Fibroblast of villous mesenchyme (primary cell): ENCODE results near the gene C16orf86. TPM values are rescaled to one million over a fixed set of nuclear protein-coding genes. Genes with fewer than 3 reads are reported as not detected.

Experiments used
- DNase-seq: peaks from one replicate; pipeline ENCODE4 v3.0.0-alpha.2; 2010; ENCODE audit warnings: low read depth
- H3K4me3 ChIP-seq: 2 replicates; pipeline ENCODE4 v1.5.1; 2011; ENCODE audit warnings: low read depth, mild to moderate bottlenecking, low read length
- CTCF ChIP-seq: IDR thresholded peaks from 2 replicates; pipeline ENCODE4 v1.5.1; 2012; ENCODE audit warnings: low read depth, mild to moderate bottlenecking, low read length; ENCODE audit not compliant: insufficient read depth
- total RNA-seq: library from RNA; depleted of rRNA; stranded (reverse); fragments of >200 nt; gene quantifications from 2 replicates; pipeline ENCODE4 v1.2.3, GENCODE V29; 2012

The C16orf86 gene
- total RNA-seq, 1 donor = 1.3 TPM

DNA sequence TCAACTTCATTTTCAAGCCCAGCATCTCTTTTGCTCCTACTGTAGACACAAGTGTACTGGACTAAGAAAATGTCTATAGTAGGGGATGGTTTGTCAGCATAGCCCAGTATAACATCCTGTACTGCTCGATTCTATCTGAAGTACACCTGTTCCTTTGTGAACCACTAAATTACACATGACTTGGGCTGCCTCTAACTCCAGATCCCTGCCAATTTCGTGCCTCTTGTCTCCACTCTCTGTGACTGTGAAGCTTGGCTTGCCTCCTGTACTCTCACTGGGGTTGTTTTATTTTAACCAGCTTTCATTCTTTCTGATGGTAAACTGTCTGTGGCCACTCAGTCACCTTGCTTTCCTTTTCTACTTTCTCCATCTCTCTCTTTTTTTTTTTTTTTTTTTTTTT lies 28.0 kb downstream of the C16orf86 start:
- no peak overlapping the region for H3K4me3 ChIP-seq
- DNase-seq = no peak
- no peak for TF ChIP-seq CTCF

- no peak for TF ChIP-seq CTCF
- no peak overlapping the region for H3K4me3 ChIP-seq
- DNase-seq = no peak
Observed at GRCh38 chr16:67697422-67698185, 31.0 kb downstream of the C16orf86 start.

DNA sequence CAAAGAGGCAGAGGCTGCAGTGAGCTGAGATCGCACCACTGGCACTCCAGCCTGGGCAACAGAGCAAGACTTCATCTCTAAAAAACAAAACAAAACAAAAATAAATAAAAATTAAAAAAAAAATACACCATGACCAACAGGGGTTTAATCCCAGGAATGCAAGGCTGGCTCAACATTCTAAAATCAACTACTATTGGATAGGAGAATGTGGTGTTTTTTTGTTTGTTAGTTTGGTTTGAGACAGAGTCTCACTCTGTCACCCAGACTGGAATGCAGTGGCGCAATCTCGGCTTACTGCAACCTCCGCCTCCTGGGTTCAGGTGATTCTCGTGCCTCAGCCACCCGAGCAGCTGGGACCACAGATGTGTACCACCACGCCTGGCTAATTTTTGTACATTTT lies 32.7 kb downstream of the C16orf86 start:
- no peak for TF ChIP-seq CTCF
- no peak for DNase-seq
- H3K4me3 ChIP-seq = no peak overlapping the region

DNA sequence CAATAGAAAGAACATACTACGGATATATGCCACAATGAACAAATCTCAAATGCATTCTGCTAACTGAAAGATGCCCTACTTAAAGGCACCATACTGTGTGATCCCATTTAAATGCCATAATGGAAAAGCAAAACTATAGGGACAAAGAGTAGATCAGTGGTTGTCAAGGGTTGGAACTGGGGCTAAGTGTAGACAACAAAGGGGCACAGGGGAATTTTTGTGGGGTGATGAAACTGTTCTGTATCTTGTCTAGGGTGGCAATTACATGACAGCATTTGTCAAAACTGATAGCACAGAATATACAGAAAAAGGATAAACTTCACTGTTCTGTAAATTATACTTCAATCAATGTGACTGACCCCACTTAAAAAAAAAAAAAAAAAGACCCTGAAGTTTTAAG lies 34.8 kb downstream of the C16orf86 start:
- no peak for DNase-seq
- H3K4me3 ChIP-seq = no peak overlapping the region
- TF ChIP-seq CTCF = no peak

- no peak overlapping the region for H3K4me3 ChIP-seq
- no peak for DNase-seq
- TF ChIP-seq CTCF = no peak
Observed at GRCh38 chr16:67702130-67702529, 35.5 kb downstream of the C16orf86 start.

DNA sequence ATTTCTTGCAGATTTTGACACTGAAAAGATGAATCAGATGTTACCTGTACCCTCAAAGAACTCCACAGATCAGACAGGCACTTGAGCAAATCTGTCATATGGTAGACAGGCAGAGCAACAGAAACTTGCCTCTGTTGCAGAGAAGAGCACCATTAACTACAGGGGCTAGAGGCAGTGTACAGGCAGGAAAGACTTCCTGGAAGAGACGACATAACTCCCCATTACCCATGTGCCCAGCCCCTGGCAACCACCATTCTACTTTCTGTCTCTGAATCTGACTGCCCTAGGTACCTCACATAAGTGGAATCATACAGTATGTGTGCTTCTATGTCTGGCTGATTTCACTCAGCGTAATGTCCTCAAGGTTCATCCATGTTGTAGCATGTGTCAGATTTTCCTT lies 37.0 kb downstream of the C16orf86 start:
- TF ChIP-seq CTCF = no peak
- DNase-seq = no peak
- H3K4me3 ChIP-seq = no peak overlapping the region

GRCh38 chr16:67704110-67704509 lies 37.5 kb downstream of the C16orf86 start:
- TF ChIP-seq CTCF = no peak
- no peak for DNase-seq

More at GRCh38 chr16:67704110-67704509, 37.5 kb downstream of the C16orf86 start:
- H3K4me3 ChIP-seq = no peak overlapping the region
